Vagina (tissue), 2 donors: ENCODE results near the gene POLK.

Source experiments
- CTCF ChIP-seq, 3 experiments: fragments of 450-650 bp in 2 of 3; fragments of 200-600 bp in 1 of 3; sonication (generic) in 1 of 3; IDR thresholded peaks; one replicate each; pipeline ENCODE4 v1.5.1; 2017 to 2019; ENCODE audit warnings: antibody characterized with exemption in 3 of 3, mild to moderate bottlenecking in 2 of 3, moderate library complexity in 2 of 3
- POLR2A ChIP-seq, 2 donors: fragments of 450-650 bp; IDR thresholded peaks; one replicate each; pipeline ENCODE4 v1.6.1; 2017; ENCODE audit warnings: antibody characterized with exemption in 2 of 2, mild to moderate bottlenecking in 2 of 2, moderate library complexity in 2 of 2

- TF ChIP-seq CTCF (IDR thresholded peaks at IDR 0.05) (no peak), POLR2A (IDR thresholded peaks at IDR 0.05) (no peak)
These were observed 20.5 kb downstream of the POLK start for GRCh38 chr5:75532190-75532589.
